NCI-H524 (cell line): Measurements from ENCODE around the gene TDO2.
"Not testable (repeated sequence)": the region's sequence is repeated elsewhere in the genome, so short reads cannot be mapped to it uniquely, and the experiment has no call there.

ENCODE experiments used
- DNase-seq, 2 experiments: peaks; one replicate each; lab custom pipeline; 2025; lab: John Stamatoyannopoulos, UW

Gene TDO2

DNA sequence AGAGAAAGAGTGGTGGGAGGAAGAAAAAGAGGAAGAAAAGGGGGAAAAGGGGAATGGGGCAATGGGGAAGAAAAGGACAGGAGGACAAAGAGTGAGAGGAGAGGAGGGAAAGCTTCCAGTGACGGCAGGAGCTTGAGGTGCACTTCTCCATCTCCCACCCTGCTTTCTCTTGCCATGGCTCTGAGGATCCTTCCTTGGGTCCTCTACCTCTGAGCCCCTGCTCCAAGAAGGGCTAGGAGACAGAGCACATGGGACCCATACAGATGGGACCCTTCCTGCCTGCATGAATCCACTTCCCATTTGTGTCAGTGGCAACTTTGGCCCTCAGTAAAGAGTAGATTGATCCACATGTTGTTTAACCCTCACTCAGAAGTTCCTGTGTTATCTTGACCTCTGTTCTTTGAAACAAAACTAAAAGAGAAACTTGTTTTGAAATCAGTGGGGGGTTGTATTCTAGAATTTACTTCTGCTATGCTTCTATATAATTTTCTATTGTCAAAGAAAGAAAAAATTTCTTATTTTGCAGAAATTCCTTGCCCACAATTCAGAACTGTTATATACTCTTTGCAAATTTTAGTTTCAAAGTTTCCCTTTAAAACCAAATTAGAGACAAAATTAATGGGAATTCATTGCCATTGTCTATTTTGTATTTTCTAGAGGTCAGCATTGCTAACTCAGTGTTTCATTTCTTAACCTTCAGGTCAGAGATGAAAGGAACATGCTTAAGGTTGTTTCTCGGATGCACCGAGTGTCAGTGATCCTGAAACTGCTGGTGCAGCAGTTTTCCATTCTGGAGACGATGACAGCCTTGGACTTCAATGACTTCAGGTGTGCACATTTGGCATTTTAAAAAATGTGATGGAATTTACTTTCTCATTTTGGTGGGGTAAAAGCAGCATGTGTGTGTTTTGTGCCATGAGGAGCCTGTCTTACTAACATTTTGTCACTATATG is 5.0 kb downstream of the TDO2 start:
- DNase-seq = no peak

GRCh38 chr4:155909615-155910226 is 6.2 kb downstream of the TDO2 start:
- DNase-seq = no peak

DNA sequence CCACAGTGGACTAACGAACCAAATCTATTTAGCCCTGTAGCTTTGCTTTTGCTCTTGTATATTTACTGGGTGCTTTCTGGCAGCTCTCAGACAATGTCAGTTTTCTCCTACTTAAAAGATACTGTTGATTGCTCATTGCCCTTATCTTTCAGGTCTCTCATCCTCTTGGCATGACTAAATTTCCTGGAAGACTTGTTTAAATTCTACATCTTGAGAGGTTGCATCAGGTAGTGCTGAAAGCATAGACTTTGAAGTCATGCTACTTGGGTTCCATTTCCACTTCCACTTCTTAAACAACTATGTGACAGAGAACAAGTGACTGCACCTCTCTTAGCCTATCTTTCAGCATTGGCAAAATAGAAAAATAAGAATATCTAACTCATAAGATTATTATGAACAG is 8.4 kb downstream of the TDO2 start:
- DNase-seq = no peak

DNA sequence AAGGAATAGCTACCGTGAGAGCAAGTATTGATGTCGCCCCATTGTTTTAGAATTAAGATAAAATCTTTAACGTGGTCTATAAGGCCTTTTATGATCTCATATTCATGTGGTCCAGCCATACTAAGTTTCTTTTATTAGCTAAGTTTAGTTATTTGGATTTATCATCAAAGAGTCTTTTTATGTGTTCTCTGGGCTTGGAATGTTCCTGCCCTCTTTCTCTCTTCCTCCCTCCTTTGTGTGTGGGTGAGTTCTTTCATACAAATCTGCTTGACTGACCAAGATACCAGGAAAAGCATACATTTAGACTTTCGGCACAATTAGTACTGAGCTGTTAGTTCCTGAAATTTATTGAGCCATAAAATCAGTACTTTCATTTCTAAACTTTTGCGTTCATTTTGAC is 11.3 kb downstream of the TDO2 start:
- DNase-seq = no peak

GRCh38 chr4:155921597-155921996 is 18.1 kb downstream of the TDO2 start:
- DNase-seq = no peak

- DNase-seq = no peak
These were observed 21.1 kb downstream of the TDO2 start for GRCh38 chr4:155924637-155925036.

DNA sequence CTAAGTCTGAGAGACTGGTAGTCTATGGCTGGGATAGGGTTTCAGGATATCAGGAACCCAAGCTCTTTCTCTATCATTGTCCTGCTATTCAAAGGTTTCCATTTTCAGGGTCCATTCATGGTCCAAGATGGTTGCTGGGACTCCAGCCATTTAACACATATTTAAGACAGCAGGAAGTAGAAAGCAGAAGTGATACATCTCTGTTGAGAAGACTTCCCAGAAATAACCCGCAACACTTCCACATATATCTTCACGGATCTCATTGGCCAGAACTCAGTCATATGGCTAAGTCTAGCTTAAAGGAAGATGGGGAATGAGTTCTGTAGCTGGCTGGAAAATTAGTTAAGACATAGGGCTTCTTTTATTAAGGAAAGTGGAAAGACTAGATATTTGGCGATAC is 26.3 kb downstream of the TDO2 start:
- DNase-seq = no peak

DNA sequence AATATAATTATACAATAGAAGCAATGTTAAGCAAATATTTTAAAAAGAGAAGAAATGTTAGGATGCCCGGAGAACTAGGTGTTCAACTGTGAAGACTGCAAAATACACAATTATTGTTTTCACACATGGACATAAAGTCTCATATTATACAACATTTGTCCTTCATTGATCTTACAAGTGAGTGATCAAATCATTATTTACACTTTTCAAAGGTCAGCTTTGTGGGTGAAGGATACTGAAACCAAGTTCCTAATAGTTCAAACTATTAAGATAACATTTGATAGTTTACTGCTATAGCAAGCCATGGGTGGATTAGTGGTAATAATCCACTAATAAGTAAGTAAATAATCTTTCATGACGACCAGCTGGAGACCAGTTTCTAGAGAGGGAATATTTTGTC is 26.8 kb downstream of the TDO2 start:
- DNase-seq = peak in 1 of 2 experiments; percentile 9

- DNase-seq = no peak
These were observed 28.1 kb downstream of the TDO2 start for GRCh38 chr4:155931634-155932033.

- DNase-seq = not testable (repeated sequence)
These were observed 31.1 kb downstream of the TDO2 start for GRCh38 chr4:155934634-155935033.

DNA sequence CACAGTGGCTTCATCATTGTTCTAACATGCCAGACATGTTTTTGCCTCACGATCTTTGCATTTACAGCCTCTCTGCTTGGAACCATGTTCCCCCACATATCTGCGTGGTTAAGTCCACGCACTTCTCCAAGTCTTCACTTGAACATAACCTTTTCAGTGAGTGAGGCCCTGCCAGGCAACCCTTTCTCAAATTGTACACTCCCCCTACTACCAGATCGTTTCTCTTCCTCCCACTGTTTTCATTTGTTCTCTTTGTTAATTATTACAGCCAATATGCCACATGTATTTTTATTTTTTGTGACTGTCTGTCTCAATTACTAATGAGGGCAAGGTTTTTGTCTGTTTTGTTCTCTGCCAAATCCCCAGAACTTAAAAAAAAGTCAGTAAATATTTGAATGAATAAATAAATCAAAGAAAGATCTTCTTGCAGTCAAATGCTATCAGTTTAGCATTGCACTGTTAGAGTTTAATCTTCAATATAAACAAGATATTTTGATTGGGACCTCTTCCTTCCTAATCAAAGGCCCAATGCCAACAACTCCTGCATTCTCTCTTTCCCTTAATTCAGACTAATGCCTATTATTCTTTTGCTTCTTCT is 32.0 kb downstream of the TDO2 start:
- DNase-seq = no peak

GRCh38 chr4:155941085-155941790 is 37.7 kb downstream of the TDO2 start:
- DNase-seq = no peak

GRCh38 chr4:155941820-155942219 is 38.3 kb downstream of the TDO2 start:
- DNase-seq = no peak

DNA sequence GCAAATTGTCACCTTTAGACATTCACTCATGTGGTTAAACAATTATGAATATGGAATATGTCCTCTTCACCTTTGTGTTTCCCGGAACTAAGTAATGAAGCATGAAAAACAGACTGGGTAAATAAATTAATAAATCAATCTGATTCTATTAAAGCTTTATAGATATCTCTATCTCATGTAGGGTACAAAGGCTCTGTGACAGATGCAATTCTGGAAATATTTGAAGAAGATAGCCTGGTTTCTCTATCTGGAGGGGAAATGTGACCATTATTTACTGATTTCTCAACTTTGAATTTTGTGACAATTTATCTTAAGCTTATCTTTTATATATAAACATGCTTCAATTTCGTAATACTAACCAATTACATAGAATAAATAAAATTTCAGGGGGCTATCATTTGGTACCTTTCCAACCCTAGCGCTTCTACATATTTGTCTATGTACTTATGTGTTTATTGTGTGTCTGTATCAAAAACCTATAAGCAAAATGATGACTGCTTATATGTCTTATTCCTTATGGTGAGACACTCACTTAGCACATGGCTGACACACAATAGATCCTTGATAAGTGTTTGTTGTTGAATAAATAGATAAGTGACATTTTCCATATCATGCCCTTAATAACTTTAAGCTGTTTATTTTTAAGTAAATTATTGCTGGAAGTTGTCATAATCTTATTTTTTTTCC is 40.3 kb downstream of the TDO2 start:
- no peak for DNase-seq

- no peak for DNase-seq
These were observed 41.0 kb downstream of the TDO2 start for GRCh38 chr4:155944516-155944915.

DNA sequence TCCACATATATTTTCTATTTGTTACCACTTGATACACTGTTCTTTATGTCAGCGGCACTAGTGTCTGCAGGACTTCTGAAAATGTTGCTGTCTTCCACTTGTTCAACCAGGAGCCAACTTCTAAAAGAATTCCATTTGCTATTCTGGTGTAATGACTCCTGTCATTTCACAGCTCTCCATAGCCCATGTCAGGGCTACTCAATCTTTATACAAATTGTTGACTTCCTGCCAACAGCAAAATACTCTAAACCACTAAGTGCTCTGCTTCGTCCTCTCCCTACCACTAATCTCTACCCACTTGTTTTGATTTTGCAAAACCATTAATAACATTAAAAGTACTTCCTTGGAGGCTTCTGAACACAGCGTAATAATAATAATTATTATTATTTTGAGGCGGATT is 43.0 kb downstream of the TDO2 start:
- no peak for DNase-seq

GRCh38 chr4:155948541-155948940 is 45.0 kb downstream of the TDO2 start:
- no peak for DNase-seq

DNA sequence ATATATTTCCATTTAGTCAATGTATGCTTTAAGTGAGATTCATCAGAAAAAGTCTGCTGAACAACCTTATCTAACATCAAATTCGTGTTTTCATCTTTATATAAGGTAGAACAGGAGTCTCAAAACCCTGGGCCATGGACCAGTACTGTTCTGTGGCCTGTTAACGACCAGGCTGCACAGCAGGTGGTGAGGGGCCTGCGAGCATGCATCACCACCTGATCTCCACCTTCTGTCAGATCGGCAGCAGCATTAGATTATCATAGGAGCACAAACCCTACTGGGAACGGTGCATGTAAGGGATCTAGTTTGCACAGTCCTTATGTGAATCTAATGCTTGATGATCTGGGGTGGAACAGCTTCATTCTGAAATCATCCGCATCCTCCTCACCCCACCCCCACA is 47.0 kb downstream of the TDO2 start:
- peak; percentile 37 to 51 for DNase-seq

- DNase-seq = no peak
These were observed 49.0 kb downstream of the TDO2 start for GRCh38 chr4:155952501-155952901.

- peak; percentile 35 to 67 for DNase-seq
These were observed 49.9 kb downstream of the TDO2 start, which contains the start of gene CTSO for GRCh38 chr4:155953151-155954117. TSS of gene CTSO (minus strand) at chr4:155953866. CDS start at chr4:155953847, 19 bp downstream.
